Epithelial cell of esophagus (primary cell): ENCODE results near the gene SPTBN4.

Experiments
- DNase-seq: peaks from one replicate; pipeline ENCODE4 v3.0.0; 2010; ENCODE audit warnings: low read depth
- H3K4me3 ChIP-seq: 2 replicates; pipeline ENCODE4 v1.5.1; 2011; ENCODE audit warnings: mild to moderate bottlenecking, low read length, control low read depth
- CTCF ChIP-seq: IDR thresholded peaks from 2 replicates; pipeline ENCODE4 v1.5.1; 2011; ENCODE audit warnings: low read depth, mild to moderate bottlenecking, low read length, control low read depth, inconsistent platforms; ENCODE audit not compliant: insufficient read depth; ENCODE audit errors: missing control alignments

Gene SPTBN4

GRCh38 chr19:40603389-40604170, 136.8 kb downstream of the SPTBN4 start:
- peak; percentile 16 for TF ChIP-seq CTCF
- peak; percentile 100 for DNase-seq
- H3K4me3 ChIP-seq = peak overlapping the region; percentile 25

GRCh38 chr19:40604171-40604646, 137.4 kb downstream of the SPTBN4 start:
- DNase-seq = no peak
- no peak for TF ChIP-seq CTCF
- H3K4me3 ChIP-seq = peak overlapping the region; percentile 29

- H3K4me3 ChIP-seq = peak overlapping the region; percentile 34
- DNase-seq = peak; percentile 57
- no peak for TF ChIP-seq CTCF
Observed at GRCh38 chr19:40604647-40605215, 137.9 kb downstream of the SPTBN4 start.

GRCh38 chr19:40605216-40605971, 138.6 kb downstream of the SPTBN4 start:
- DNase-seq = peak; percentile 97
- peak; percentile 7 for TF ChIP-seq CTCF
- peak overlapping the region; percentile 39 for H3K4me3 ChIP-seq

- H3K4me3 ChIP-seq = no peak overlapping the region
- TF ChIP-seq CTCF = no peak
- no peak for DNase-seq
Observed at GRCh38 chr19:40607311-40608239, 140.8 kb downstream of the SPTBN4 start.

GRCh38 chr19:40608240-40608621, 141.4 kb downstream of the SPTBN4 start:
- no peak for TF ChIP-seq CTCF
- no peak for DNase-seq
- H3K4me3 ChIP-seq = no peak overlapping the region
